HG03025 (cell line): Measurements from ENCODE around the gene PLD2.

Source experiments
- ATAC-seq: cut with Tn5 transposase; IDR thresholded peaks from one replicate; pipeline ENCODE4 v1.9.1; 2021; ENCODE audit warnings: mild to moderate bottlenecking, moderate library complexity; ENCODE audit not compliant: unreplicated experiment, low FRiP score

The PLD2 gene

DNA sequence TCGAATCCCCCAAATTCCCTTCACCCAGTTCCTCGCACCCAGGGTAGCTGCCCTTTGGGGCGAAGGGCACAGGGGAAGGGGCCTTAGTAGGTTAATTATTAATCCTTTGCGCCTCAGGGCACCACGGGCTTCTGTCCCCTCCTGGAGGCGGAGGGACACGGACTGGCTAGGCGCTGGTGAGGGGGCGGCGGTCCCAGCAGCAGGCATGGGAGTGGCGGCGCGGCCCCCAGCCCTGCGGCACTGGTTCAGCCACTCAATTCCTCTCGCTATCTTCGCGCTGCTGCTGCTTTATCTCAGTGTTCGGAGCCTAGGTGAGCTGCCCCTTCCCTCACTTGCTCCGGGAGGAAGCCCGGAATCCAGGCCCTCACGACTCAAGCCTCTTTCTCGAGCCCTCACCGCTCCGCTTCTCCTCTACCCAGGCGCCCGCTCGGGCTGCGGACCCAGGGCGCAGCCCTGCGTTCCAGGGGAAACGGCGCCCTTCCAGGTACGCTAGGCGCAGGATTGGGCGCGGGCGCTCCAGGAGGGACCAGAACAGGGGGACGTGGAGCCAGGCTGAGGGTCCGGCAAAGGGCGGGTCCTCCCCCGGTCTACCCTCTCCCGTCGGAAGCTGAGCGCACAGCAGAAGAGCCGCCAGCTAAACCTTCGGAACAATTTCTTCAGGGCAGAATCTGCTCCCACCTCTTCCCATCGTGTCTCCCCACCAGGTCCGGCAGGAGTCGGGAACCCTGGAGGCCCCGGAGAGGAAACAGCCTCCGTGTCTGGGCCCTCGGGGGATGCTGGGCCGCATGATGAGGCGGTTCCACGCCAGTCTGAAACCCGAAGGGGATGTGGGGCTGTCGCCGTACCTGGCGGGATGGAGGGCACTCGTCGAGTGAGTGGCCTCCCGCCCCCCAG is 17.9 kb upstream of the PLD2 start, which contains the start of gene GLTPD2:
Gene GLTPD2, plus strand, starts transcription at position 158 of the 894 bp plus-strand sequence. Its CDS starts 48 bp downstream, at position 206.
- peak; percentile 10 for ATAC-seq

GRCh38 chr17:4789701-4789950 is 17.3 kb upstream of the PLD2 start:
- no peak for ATAC-seq

DNA sequence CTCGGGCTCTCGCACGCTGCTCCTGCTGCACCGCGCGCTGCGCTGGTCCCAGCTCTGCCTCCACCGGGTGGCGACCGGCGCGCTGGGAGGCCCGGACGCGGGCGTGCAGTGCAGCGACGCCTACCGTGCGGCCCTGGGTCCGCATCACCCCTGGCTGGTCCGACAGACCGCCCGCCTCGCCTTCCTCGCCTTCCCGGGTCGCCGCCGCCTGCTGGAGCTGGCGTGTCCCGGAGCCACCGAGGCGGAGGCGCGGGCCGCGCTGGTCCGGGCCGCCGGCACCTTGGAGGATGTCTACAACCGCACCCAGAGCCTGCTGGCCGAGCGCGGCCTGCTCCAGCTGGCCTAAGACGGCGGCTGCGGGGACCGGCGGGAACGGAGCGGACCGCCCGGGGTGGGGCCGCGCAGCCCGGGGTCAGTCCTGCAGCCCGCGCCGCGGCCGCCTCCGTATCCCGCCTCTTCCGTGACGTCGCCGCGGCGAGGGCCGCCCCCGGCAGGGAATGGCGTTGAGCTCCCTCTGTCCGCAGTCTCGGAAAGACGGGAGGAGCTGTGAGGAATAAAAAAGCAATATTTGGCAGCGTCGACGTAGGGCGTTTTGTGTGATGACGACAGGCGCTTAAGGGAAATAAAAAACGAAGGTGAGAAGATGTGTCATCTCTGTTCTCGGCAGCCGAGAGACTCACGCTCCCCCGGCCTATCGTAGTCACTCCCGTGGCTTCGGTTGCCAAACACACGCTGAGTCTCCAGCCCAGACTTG is 16.8 kb upstream of the PLD2 start:
- peak; percentile 76 for ATAC-seq

DNA sequence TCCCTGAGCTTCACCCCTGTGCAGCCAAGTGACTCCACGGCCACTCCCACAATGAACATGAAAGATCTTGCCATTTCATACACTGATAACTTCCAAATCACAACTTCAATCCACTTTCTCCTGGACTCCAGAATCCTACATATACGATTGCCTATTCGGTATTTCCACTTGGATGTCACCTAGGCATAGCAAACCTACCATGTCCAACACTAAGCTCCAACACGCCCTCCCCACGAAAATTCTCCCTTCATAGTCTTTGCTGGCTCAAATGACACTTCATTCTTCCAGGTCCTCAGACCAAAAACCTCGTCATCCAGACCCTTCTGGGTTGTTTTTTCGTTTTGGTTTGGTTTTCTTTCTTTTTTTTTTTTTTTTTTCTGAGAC is 16.3 kb upstream of the PLD2 start:
- ATAC-seq = no peak

DNA sequence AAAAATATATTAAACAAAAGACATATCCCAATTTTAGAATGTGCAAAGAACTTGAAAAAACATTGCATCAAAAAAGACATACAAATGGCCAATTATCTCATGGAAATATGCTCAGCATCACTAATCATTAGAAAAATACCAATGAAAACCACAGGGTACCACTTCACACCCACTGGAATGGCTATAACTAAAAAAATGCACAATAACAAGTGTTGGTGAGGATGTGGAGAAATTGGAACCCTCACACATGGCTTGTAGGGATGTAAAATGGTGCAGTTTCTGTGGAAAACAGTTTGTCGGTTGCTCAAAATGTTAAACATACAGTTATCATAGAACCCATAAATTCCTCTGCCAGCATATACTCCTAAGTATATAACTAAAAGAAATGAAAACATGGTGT is 11.8 kb upstream of the PLD2 start:
- no peak for ATAC-seq

DNA sequence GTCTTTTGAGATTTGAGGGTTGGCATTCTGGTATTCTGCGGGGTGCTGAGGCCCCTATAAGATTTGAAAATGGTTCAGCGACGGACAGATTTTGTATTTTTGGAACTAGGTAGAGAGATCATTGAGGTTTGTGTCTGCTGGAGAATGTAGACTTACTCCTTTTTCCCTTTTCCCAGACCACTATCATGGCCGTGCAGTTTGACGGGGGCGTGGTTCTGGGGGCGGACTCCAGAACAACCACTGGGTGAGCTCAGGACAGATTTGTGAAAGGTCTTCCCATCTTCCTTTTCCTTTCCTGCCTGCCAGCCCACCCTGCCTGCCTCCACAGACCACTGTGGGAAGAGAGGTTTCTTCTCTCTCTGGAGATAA is 10.4 kb upstream of the PLD2 start:
- no peak for ATAC-seq

DNA sequence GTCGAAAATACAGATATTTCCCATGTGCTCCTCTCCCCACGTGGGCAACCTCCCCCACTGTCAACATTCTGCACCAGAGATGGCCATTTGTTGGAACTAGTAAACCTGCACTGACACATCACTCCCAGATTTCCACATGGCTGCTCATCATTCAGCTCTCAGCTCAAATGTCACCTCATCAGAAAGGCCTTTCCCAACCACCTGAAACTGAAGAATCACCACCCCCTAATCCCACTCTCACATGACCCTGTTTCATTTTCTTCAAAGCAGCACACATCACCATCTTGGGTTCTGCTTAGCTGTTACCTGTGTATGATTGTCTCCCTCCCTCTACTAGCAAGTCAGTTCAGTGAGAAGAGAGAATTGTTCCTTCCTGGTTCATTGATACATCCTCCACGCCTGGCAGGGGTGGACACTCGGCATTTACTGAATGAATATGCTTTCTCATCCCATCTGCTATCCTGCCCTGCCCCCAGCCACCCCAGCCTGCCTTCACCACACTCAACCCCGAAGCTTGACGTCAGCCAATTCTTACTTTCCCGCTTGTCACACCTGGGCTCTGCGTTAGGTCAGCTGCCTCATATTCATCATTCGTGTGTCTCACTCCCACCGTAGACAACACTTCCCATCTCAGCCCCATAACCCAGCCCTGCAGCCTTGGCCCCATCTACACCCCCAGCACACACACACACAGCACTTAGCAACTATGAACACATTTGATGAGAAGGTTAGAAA is 6.3 kb upstream of the PLD2 start:
- ATAC-seq = no peak

- no peak for ATAC-seq
Observed at GRCh38 chr17:4802228-4802627, 4.7 kb upstream of the PLD2 start, which contains the start of gene C17orf114. TSS of gene C17orf114 (minus strand) at chr17:4802328.

DNA sequence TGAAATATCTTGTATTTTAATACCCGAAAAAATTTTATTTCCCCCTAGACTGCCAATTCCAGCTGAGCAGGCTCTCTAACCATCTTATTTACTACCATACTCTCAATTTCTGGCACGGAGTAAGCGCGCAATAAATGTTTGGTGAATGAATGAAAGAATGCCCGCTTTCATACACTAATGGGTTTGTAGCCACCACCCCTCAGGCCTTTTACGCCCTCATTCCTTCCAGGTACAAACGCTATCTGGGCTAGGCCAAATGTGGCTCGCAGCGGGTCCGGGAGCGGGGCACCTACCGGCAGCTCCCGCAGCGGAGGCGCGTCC is 536 bp upstream of the PLD2 start:
- no peak for ATAC-seq

GRCh38 chr17:4807605-4808377 is 839 bp downstream of the PLD2 start:
- no peak for ATAC-seq

GRCh38 chr17:4808378-4808767 is 1.4 kb downstream of the PLD2 start:
- ATAC-seq = no peak

GRCh38 chr17:4810696-4811290 is 3.8 kb downstream of the PLD2 start:
- no peak for ATAC-seq

- no peak for ATAC-seq
Observed at GRCh38 chr17:4811471-4811870, 4.5 kb downstream of the PLD2 start.

- no peak for ATAC-seq
Observed at GRCh38 chr17:4812690-4813089, 5.7 kb downstream of the PLD2 start.

DNA sequence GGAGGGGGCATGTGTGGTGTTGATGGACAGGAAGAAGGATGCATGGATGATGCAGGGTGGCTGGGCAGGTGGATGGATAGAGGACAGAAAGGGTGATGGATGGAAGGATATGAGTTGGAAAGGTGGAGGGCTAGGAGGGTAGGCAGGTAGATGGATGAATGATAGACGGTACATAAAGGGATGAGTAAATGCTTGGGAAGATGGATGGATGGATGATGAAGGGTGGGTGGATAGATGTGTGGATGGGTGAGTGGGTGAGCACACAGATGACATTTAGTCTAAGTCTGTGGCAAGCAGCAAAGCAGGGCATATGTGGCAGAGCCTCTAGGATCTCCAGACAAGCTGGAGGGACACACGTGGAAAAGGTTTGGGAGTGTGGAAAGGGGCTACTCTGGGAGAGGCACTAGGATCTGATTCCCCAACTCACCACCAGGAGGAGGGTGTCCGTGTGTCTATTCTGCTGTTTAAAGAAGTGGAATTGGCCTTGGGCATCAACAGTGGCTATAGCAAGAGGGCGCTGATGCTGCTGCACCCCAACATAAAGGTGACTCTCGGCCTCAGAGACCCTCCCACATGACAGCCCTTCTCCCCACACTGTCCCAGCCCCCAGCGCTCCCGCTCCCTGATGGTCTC is 8.2 kb downstream of the PLD2 start:
- ATAC-seq = no peak

DNA sequence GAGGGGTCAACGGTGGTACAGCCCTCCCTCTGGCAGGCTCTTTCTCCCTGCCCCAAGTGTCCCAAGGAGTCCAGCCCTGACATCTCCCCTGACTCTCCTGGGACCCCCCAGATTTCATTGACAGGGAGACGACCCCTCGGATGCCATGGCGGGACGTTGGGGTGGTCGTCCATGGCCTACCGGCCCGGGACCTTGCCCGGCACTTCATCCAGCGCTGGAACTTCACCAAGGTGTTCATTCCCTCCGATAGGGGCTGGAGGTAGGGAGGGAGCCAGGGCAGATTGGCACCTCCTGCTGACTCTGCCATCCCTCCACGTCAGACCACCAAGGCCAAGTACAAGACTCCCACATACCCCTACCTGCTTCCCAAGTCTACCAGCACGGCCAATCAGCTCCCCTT is 9.9 kb downstream of the PLD2 start:
- ATAC-seq = no peak

GRCh38 chr17:4818276-4818675 is 11.3 kb downstream of the PLD2 start:
- no peak for ATAC-seq

GRCh38 chr17:4822835-4823234 is 15.9 kb downstream of the PLD2 start:
- ATAC-seq = no peak

GRCh38 chr17:4823373-4824089 is 16.6 kb downstream of the PLD2 start:
- no peak for ATAC-seq
